Neural cell (in vitro differentiated cells): ENCODE data around the gene EPPIN.

ENCODE experiments used
- POLR2AphosphoS5 ChIP-seq: IDR thresholded peaks from 2 replicates; pipeline ENCODE4 v1.6.1; 2012
- TF ChIP-seq, protein P1 (sequence below): fragments of 450-650 bp; IDR thresholded peaks from 2 replicates; pipeline ENCODE4 v1.5.1; 2014; ENCODE audit warnings: antibody characterized with exemption, mild to moderate bottlenecking, moderate library complexity; ENCODE audit not compliant: poor library complexity, severe bottlenecking

DNA sequence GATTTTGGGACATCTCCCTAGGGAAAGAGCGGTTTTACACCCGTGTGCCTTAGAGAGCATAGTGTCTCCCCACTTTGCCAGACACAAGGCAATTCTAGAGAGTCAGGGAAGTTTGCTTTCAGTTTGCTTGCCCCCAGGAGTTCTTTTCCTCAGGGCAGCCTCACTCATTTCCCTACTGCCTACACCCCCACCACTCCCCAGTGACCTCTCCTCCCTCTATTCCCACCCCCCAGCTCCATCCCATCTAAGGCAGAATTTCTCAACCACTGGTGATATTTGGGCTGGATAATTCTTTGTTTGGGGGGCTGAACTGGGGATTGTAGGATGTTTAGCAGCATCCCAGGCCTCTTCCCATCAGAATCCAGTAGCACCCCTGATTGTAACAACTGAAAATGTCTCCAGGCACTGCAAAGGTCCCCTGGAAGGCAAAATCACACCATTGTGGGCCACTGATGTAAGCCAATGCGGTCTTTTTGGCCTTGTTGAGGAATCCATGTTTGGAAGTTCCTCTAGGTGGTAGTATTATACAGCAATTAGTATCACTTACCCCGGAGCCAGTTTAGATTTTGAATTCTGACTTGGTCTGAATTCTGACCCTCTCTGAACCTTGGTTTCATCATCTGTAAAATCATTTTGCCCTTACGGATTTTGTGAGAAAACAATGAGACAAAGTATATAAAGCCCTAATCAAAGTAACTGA lies 1.3 kb downstream of the EPPIN start:
- no peak for TF ChIP-seq POLR2AphosphoS5
- TF ChIP-seq, protein P1, sequence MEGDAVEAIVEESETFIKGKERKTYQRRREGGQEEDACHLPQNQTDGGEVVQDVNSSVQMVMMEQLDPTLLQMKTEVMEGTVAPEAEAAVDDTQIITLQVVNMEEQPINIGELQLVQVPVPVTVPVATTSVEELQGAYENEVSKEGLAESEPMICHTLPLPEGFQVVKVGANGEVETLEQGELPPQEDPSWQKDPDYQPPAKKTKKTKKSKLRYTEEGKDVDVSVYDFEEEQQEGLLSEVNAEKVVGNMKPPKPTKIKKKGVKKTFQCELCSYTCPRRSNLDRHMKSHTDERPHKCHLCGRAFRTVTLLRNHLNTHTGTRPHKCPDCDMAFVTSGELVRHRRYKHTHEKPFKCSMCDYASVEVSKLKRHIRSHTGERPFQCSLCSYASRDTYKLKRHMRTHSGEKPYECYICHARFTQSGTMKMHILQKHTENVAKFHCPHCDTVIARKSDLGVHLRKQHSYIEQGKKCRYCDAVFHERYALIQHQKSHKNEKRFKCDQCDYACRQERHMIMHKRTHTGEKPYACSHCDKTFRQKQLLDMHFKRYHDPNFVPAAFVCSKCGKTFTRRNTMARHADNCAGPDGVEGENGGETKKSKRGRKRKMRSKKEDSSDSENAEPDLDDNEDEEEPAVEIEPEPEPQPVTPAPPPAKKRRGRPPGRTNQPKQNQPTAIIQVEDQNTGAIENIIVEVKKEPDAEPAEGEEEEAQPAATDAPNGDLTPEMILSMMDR = peak; percentile 55
